ENCODE data around the gene IFI44. TPM values are rescaled to one million over a fixed set of nuclear protein-coding genes. Genes with fewer than 3 reads are reported as not detected.

Gene IFI44
- total RNA-seq: 14.4 and 16.0 TPM in 2 replicates

GRCh38 chr1:78649628-78650027 lies at the start of gene IFI44:
TSS of gene IFI44 (plus strand) at chr1:78649831. CDS start at chr1:78650196, 365 bp downstream.
- peak; percentile 40 for DNase-seq (ENCODE audit: low spot score)
- H3K4me1 Mint-ChIP-seq (ENCODE audit: low read depth): peaks cover 59% of the 10 kb centered on the region
- peak within 1 kb of the TSS; percentile 88 for H3K27ac Mint-ChIP-seq
- peak within 1 kb of the TSS; percentile 89 for H3K4me3 Mint-ChIP-seq (ENCODE audit: low read depth)
- intact Hi-C loops (cut with micrococcal nuclease): loop anchor here (1.0 to 2.0 kb wide), 3 partner anchors 15 to 29 kb away; partner anchors contain the start of gene IFI44L
- peaks cover 54% of the 10 kb centered on the region for H3K36me3 Mint-ChIP-seq (ENCODE audit: low read depth)
- peaks cover 31% of the 10 kb centered on the region for H3K9me3 Mint-ChIP-seq
- no peaks in the 10 kb centered on the region for H3K27me3 Mint-ChIP-seq (ENCODE audit: low read depth)

GRCh38 chr1:78601068-78601467 lies 48.6 kb upstream of the IFI44 start:
- Mint-ChIP-seq H3K27ac (no peak overlapping the region), H3K27me3 (ENCODE audit: low read depth) (peaks cover 5% of the 10 kb centered on the region), H3K9me3 (no peaks in the 10 kb centered on the region), H3K36me3 (ENCODE audit: low read depth) (no peaks in the 10 kb centered on the region), H3K4me1 (ENCODE audit: low read depth) (no peaks in the 10 kb centered on the region), H3K4me3 (ENCODE audit: low read depth) (no peak overlapping the region)
- no peak for DNase-seq (ENCODE audit: low spot score)
- intact Hi-C loops (cut with micrococcal nuclease): no loop called here

- Mint-ChIP-seq H3K4me3 (ENCODE audit: low read depth) (no peak overlapping the region), H3K27me3 (ENCODE audit: low read depth) (peaks cover 7% of the 10 kb centered on the region), H3K27ac (no peak overlapping the region), H3K36me3 (ENCODE audit: low read depth) (no peaks in the 10 kb centered on the region), H3K9me3 (no peaks in the 10 kb centered on the region), H3K4me1 (ENCODE audit: low read depth) (no peaks in the 10 kb centered on the region)
- no peak for DNase-seq (ENCODE audit: low spot score)
- intact Hi-C loops (cut with micrococcal nuclease): no loop called here
Measured at GRCh38 chr1:78603206-78603605, 46.4 kb upstream of the IFI44 start.

GRCh38 chr1:78604643-78605042 lies 45.0 kb upstream of the IFI44 start:
- Mint-ChIP-seq H3K9me3 (no peaks in the 10 kb centered on the region), H3K4me3 (ENCODE audit: low read depth) (no peak overlapping the region), H3K27me3 (ENCODE audit: low read depth) (peaks cover 15% of the 10 kb centered on the region), H3K36me3 (ENCODE audit: low read depth) (no peaks in the 10 kb centered on the region), H3K27ac (no peak overlapping the region), H3K4me1 (ENCODE audit: low read depth) (no peaks in the 10 kb centered on the region)
- DNase-seq (ENCODE audit: low spot score): no peak
- intact Hi-C loops (cut with micrococcal nuclease): loop anchor here (5.0 kb wide), 1 partner anchor 472 kb away; no protein-coding TSS in a partner anchor

- H3K4me3 Mint-ChIP-seq (ENCODE audit: low read depth): no peak overlapping the region
- DNase-seq (ENCODE audit: low spot score): no peak
- no peak overlapping the region for H3K27ac Mint-ChIP-seq
- no peaks in the 10 kb centered on the region for H3K9me3 Mint-ChIP-seq
- H3K27me3 Mint-ChIP-seq (ENCODE audit: low read depth): peaks cover 28% of the 10 kb centered on the region
- no peaks in the 10 kb centered on the region for H3K36me3 Mint-ChIP-seq (ENCODE audit: low read depth)
- no peaks in the 10 kb centered on the region for H3K4me1 Mint-ChIP-seq (ENCODE audit: low read depth)
- intact Hi-C loops (cut with micrococcal nuclease): loop anchor here (5.0 kb wide), 1 partner anchor 474 kb away; no protein-coding TSS in a partner anchor
Measured at GRCh38 chr1:78606274-78606673, 43.4 kb upstream of the IFI44 start.

GRCh38 chr1:78607334-78607927 lies 42.2 kb upstream of the IFI44 start:
- Mint-ChIP-seq H3K9me3 (no peaks in the 10 kb centered on the region), H3K27ac (no peak overlapping the region), H3K4me3 (ENCODE audit: low read depth) (no peak overlapping the region), H3K36me3 (ENCODE audit: low read depth) (no peaks in the 10 kb centered on the region), H3K27me3 (ENCODE audit: low read depth) (peaks cover 32% of the 10 kb centered on the region), H3K4me1 (ENCODE audit: low read depth) (no peaks in the 10 kb centered on the region)
- no peak for DNase-seq (ENCODE audit: low spot score)
- intact Hi-C loops (cut with micrococcal nuclease): loop anchor here (1.0 to 5.0 kb wide), 2 partner anchors 462 to 475 kb away; no protein-coding TSS in a partner anchor

GRCh38 chr1:78607944-78608343 lies 41.7 kb upstream of the IFI44 start:
- H3K27me3 Mint-ChIP-seq (ENCODE audit: low read depth): peaks cover 35% of the 10 kb centered on the region
- DNase-seq (ENCODE audit: low spot score): no peak
- H3K4me3 Mint-ChIP-seq (ENCODE audit: low read depth): no peak overlapping the region
- intact Hi-C loops (cut with micrococcal nuclease): loop anchor here (1.0 to 5.0 kb wide), 2 partner anchors 463 to 476 kb away; no protein-coding TSS in a partner anchor
- H3K27ac Mint-ChIP-seq: no peak overlapping the region
- H3K36me3 Mint-ChIP-seq (ENCODE audit: low read depth): no peaks in the 10 kb centered on the region
- H3K9me3 Mint-ChIP-seq: no peaks in the 10 kb centered on the region
- peaks cover 2% of the 10 kb centered on the region for H3K4me1 Mint-ChIP-seq (ENCODE audit: low read depth)

- intact Hi-C loops (cut with micrococcal nuclease): loop anchor here (1.0 kb wide), 1 partner anchor 59 kb away; no protein-coding TSS in a partner anchor
- Mint-ChIP-seq H3K4me1 (ENCODE audit: low read depth) (peaks cover 38% of the 10 kb centered on the region), H3K4me3 (ENCODE audit: low read depth) (no peak overlapping the region), H3K36me3 (ENCODE audit: low read depth) (peaks cover 3% of the 10 kb centered on the region), H3K27me3 (ENCODE audit: low read depth) (peaks cover 12% of the 10 kb centered on the region), H3K27ac (no peak overlapping the region), H3K9me3 (no peaks in the 10 kb centered on the region)
- DNase-seq (ENCODE audit: low spot score): peak; percentile 47
Measured at GRCh38 chr1:78617615-78618026, 32.0 kb upstream of the IFI44 start.

- Mint-ChIP-seq H3K9me3 (no peaks in the 10 kb centered on the region), H3K36me3 (ENCODE audit: low read depth) (peaks cover 11% of the 10 kb centered on the region), H3K27me3 (ENCODE audit: low read depth) (peaks cover 7% of the 10 kb centered on the region), H3K4me3 (ENCODE audit: low read depth) (no peak overlapping the region), H3K27ac (no peak overlapping the region), H3K4me1 (ENCODE audit: low read depth) (peaks cover 49% of the 10 kb centered on the region)
- no peak for DNase-seq (ENCODE audit: low spot score)
- intact Hi-C loops (cut with micrococcal nuclease): loop anchor here (1.0 kb wide), 1 partner anchor 8 kb away; no protein-coding TSS in a partner anchor
Measured at GRCh38 chr1:78619032-78619431, 30.6 kb upstream of the IFI44 start.

GRCh38 chr1:78619446-78619802 lies 30.2 kb upstream of the IFI44 start:
- intact Hi-C loops (cut with micrococcal nuclease): loop anchor here (1.0 kb wide), 1 partner anchor 8 kb away; no protein-coding TSS in a partner anchor
- H3K4me3 Mint-ChIP-seq (ENCODE audit: low read depth): peak overlapping the region; percentile 84
- H3K36me3 Mint-ChIP-seq (ENCODE audit: low read depth): peaks cover 15% of the 10 kb centered on the region
- H3K9me3 Mint-ChIP-seq: no peaks in the 10 kb centered on the region
- DNase-seq (ENCODE audit: low spot score): no peak
- peaks cover 7% of the 10 kb centered on the region for H3K27me3 Mint-ChIP-seq (ENCODE audit: low read depth)
- peak overlapping the region; percentile 74 for H3K27ac Mint-ChIP-seq
- H3K4me1 Mint-ChIP-seq (ENCODE audit: low read depth): peaks cover 53% of the 10 kb centered on the region

GRCh38 chr1:78619803-78620579 lies 29.6 kb upstream of the IFI44 start, which contains the start of gene IFI44L:
TSS of gene IFI44L (plus strand) at chr1:78620448. CDS start at chr1:78627916, 7,468 bp downstream.
- H3K4me1 Mint-ChIP-seq (ENCODE audit: low read depth): peaks cover 59% of the 10 kb centered on the region
- peak within 1 kb of the TSS; percentile 74 for H3K27ac Mint-ChIP-seq

GRCh38 chr1:78620666-78621065 lies 29.0 kb upstream of the IFI44 start:
- H3K27ac Mint-ChIP-seq: peak overlapping the region; percentile 74
- no peak for DNase-seq (ENCODE audit: low spot score)
- H3K36me3 Mint-ChIP-seq (ENCODE audit: low read depth): peaks cover 21% of the 10 kb centered on the region
- H3K9me3 Mint-ChIP-seq: no peaks in the 10 kb centered on the region
- peaks cover 64% of the 10 kb centered on the region for H3K4me1 Mint-ChIP-seq (ENCODE audit: low read depth)
- H3K4me3 Mint-ChIP-seq (ENCODE audit: low read depth): peak overlapping the region; percentile 84
- intact Hi-C loops (cut with micrococcal nuclease): loop anchor here (1.0 to 10.0 kb wide), 4 partner anchors 29 to 646 kb away; partner anchors contain the start of genes DNAJB4, FUBP1 and IFI44
- peaks cover under 1% of the 10 kb centered on the region for H3K27me3 Mint-ChIP-seq (ENCODE audit: low read depth)

More at GRCh38 chr1:78619803-78620579, 29.6 kb upstream of the IFI44 start, which contains the start of gene IFI44L:
- Mint-ChIP-seq H3K27me3 (ENCODE audit: low read depth) (peaks cover 4% of the 10 kb centered on the region), H3K36me3 (ENCODE audit: low read depth) (peaks cover 20% of the 10 kb centered on the region), H3K4me3 (ENCODE audit: low read depth) (peak within 1 kb of the TSS; percentile 84), H3K9me3 (no peaks in the 10 kb centered on the region)
- intact Hi-C loops (cut with micrococcal nuclease): loop anchor here (1.0 to 10.0 kb wide), 5 partner anchors 7 to 645 kb away; partner anchors contain the start of genes DNAJB4, FUBP1 and IFI44
- DNase-seq (ENCODE audit: low spot score): peak; percentile 63
